A549 (cell line): ENCODE data around the gene COL11A2. TPM values are rescaled to one million over a fixed set of nuclear protein-coding genes. Genes with fewer than 3 reads are reported as not detected.

ENCODE experiments used
- ATAC-seq, 2 experiments: fragments of 200-7000 bp in 1 of 2; fragments of >200 bp in 1 of 2; cut with Nextera tagmentation in 1 of 2; cut with Tn5 transposase in 1 of 2; 3 replicates each; pipeline versions ENCODE4 v1.8.0 to v1.9.1; 2018 to 2020; ENCODE audit warnings: mild to moderate bottlenecking in 1 of 2, moderate library complexity in 1 of 2
- CTCF ChIA-PET: fragments of 300-600 bp; sonication (Branson Sonifier 250); formaldehyde crosslinking; extraction: SDS; loops from one replicate; lab custom pipeline; 2021; ENCODE audit warnings: antibody characterized with exemption, inconsistent platforms; lab: Yijun Ruan, JAX
- POLR2A ChIA-PET: fragments of 350-600 bp; formaldehyde crosslinking; extraction: SDS; loops from one replicate; lab custom pipeline; 2021; ENCODE audit warnings: antibody characterized with exemption, inconsistent platforms; lab: Yijun Ruan, JAX
- DNase-seq, 2 experiments: peaks; one replicate each; pipeline versions ENCODE4 v3.0.0 to v3.0.0-alpha.2; 2011 to 2016; ENCODE audit warnings: low read depth in 1 of 2, low spot score in 1 of 2
- FAIRE-seq: peaks from 2 replicates; lab custom pipeline; 2011; peaks lifted over from hg19 to GRCh38; lab: Jason Lieb, UNC
- H3K27ac ChIP-seq, 2 experiments: fragments of >200 bp; sonication (Bioruptor Twin); formaldehyde crosslinking; 3 replicates each; pipeline ENCODE4 v1.5.1; 2016 to 2017
- H3K4me1 ChIP-seq: fragments of >200 bp; sonication (Bioruptor Twin); formaldehyde crosslinking; 3 replicates; pipeline ENCODE4 v1.6.1; 2016
- H3K4me2 ChIP-seq: fragments of >200 bp; sonication (Bioruptor Twin); formaldehyde crosslinking; 3 replicates; pipeline ENCODE4 v1.6.1; 2016
- H3K4me3 ChIP-seq: fragments of >200 bp; sonication (Bioruptor Twin); formaldehyde crosslinking; 3 replicates; pipeline ENCODE4 v1.5.1; 2016
- H3K9me3 ChIP-seq: fragments of >200 bp; sonication (Bioruptor Twin); formaldehyde crosslinking; 3 replicates; pipeline ENCODE4 v1.6.1; 2016
- ATOH8 ChIP-seq: fragments of 250-450 bp; sonication (Bioruptor Pico); IDR thresholded peaks from 2 replicates; pipeline ENCODE4 v1.5.0; 2020; ENCODE audit warnings: low read depth, mild to moderate bottlenecking, moderate library complexity
- BCL3 ChIP-seq: fragments of >200 bp; sonication (Bioruptor Twin); formaldehyde crosslinking; IDR thresholded peaks from 3 replicates; pipeline ENCODE4 v1.6.1; 2016
- BHLHE40 ChIP-seq: IDR thresholded peaks from 2 replicates; pipeline ENCODE4 v1.6.1; 2012; ENCODE audit warnings: low read depth, low read length, inconsistent platforms
- CHD2 ChIP-seq: fragments of 150-350 bp; IDR thresholded peaks from 2 replicates; pipeline ENCODE4 v1.6.1; 2014; ENCODE audit warnings: low read length; ENCODE audit not compliant: partially characterized antibody
- ESRRA ChIP-seq: fragments of 150-350 bp; IDR thresholded peaks from 2 replicates; pipeline ENCODE4 v1.6.1; 2014; ENCODE audit warnings: mild to moderate bottlenecking, low read length, borderline replicate concordance
- GATA3 ChIP-seq: IDR thresholded peaks from 2 replicates; pipeline ENCODE4 v1.6.1; 2012; ENCODE audit warnings: borderline replicate concordance
- HDAC2 ChIP-seq: fragments of 200-600 bp; sonication (generic); IDR thresholded peaks from 2 replicates; pipeline ENCODE4 v1.6.1; 2016
- HEYL ChIP-seq: fragments of 250-450 bp; sonication (Bioruptor Pico); IDR thresholded peaks from 2 replicates; pipeline ENCODE4 v1.8.0; 2021; ENCODE audit warnings: mild to moderate bottlenecking, moderate library complexity
- JUN ChIP-seq, 2 experiments: fragments of >200 bp; sonication (Bioruptor Twin); formaldehyde crosslinking; IDR thresholded peaks; 2 replicates in 1 of 2; 3 replicates in 1 of 2; pipeline ENCODE4 v1.6.1; 2016 to 2017
- NFE2L2 ChIP-seq: fragments of 150-350 bp; conservative IDR thresholded peaks from 2 replicates; pipeline ENCODE4 v1.6.1; 2014; ENCODE audit warnings: low read length
- RAD21 ChIP-seq, 2 experiments: fragments of >200 bp in 1 of 2; sonication (Bioruptor Twin) in 1 of 2; formaldehyde crosslinking in 1 of 2; IDR thresholded peaks in 1 of 2; conservative IDR thresholded peaks in 1 of 2; 2 replicates in 1 of 2; 3 replicates in 1 of 2; pipeline ENCODE4 v1.6.1; 2012 to 2018; ENCODE audit warnings: inconsistent platforms in 1 of 2
- SMC3 ChIP-seq: fragments of >200 bp; sonication (Bioruptor Twin); formaldehyde crosslinking; IDR thresholded peaks from 3 replicates; pipeline ENCODE4 v1.6.1; 2018; ENCODE audit warnings: inconsistent platforms
- TP53 ChIP-seq: fragments of 250-450 bp; sonication (Bioruptor Pico); IDR thresholded peaks from 2 replicates; pipeline ENCODE4 v1.5.0; 2021; ENCODE audit warnings: mild to moderate bottlenecking, moderate library complexity
- ZFP36 ChIP-seq: fragments of 450-650 bp; IDR thresholded peaks from 2 replicates; pipeline ENCODE4 v1.6.1; 2014; ENCODE audit warnings: borderline replicate concordance; ENCODE audit not compliant: partially characterized antibody
- WGBS: methylation state at CpG from one replicate; pipeline ENCODE4 v1.1.6; 2017; ENCODE audit errors: missing lambda C conversion rate; 5-methylcytosine and 5-hydroxymethylcytosine counted together
- polyA plus RNA-seq, 4 experiments: library from polyadenylated mRNA; depleted of rRNA in 3 of 4; stranded (reverse); fragments of >200 nt; fragmentation: RNase III in 1 of 4; extraction: RNeasy Plus Mini Kit Qiagen cat#74134 plus additional on column Dnase treatment in 1 of 4; gene quantifications; 2 replicates in 3 of 4; 3 replicates in 1 of 4; pipeline ENCODE4 v1.2.3, GENCODE V29; 2011 to 2017
- TF ChIP-seq, protein P1 (sequence below): fragments of 150-350 bp; IDR thresholded peaks from 2 replicates; pipeline ENCODE4 v1.6.1; 2014; ENCODE audit warnings: low read depth, mild to moderate bottlenecking, low read length
- TF ChIP-seq, protein P2 (sequence below): fragments of >200 bp; sonication (Bioruptor Twin); formaldehyde crosslinking; IDR thresholded peaks from 3 replicates; pipeline ENCODE4 v1.5.1; 2016

Gene COL11A2
- polyA plus RNA-seq, 2 of the 4 experiments (the other 2 are of a cell fraction), result 0.66 to 1.3 TPM

- TF ChIP-seq HDAC2, result no peak
- TF ChIP-seq, protein P1, sequence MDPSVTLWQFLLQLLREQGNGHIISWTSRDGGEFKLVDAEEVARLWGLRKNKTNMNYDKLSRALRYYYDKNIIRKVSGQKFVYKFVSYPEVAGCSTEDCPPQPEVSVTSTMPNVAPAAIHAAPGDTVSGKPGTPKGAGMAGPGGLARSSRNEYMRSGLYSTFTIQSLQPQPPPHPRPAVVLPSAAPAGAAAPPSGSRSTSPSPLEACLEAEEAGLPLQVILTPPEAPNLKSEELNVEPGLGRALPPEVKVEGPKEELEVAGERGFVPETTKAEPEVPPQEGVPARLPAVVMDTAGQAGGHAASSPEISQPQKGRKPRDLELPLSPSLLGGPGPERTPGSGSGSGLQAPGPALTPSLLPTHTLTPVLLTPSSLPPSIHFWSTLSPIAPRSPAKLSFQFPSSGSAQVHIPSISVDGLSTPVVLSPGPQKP, result no peak
- no peak for TF ChIP-seq HEYL (CRISPR knock-in tag)
- no peak for TF ChIP-seq CHD2
- no peak for TF ChIP-seq ATOH8
- TF ChIP-seq NFE2L2, result no peak
- TF ChIP-seq TP53 (CRISPR knock-in tag), result no peak
- TF ChIP-seq BHLHE40, result no peak
- TF ChIP-seq BCL3, result no peak
- no peak for TF ChIP-seq GATA3
- no peak for TF ChIP-seq ESRRA
- TF ChIP-seq ZFP36, result no peak
- no peak for TF ChIP-seq JUN (IDR thresholded peaks at IDR 0.05)
- H3K4me2 ChIP-seq, result no peak overlapping the region
- FAIRE-seq (no peak), DNase-seq (no peak), ATAC-seq (no peak)
- H3K4me1 ChIP-seq, result no peaks in the 10 kb centered on the region
- ChIA-PET POLR2A (no interaction called here), CTCF (interaction anchor here (0.5 to 3.9 kb wide), 14 partner anchors 12 to 288 kb away, joined by 3 to 27 read pairs (median 8); partner anchors contain the start of gene HLA-DMA)
- H3K9me3 ChIP-seq, result no peaks in the 10 kb centered on the region
- WGBS, result 33% methylated on average over 10 of the region's 11 CpGs
- no peak overlapping the region for H3K4me3 ChIP-seq
- H3K27ac ChIP-seq, result no peak overlapping the region
Observed at GRCh38 chr6:33173535-33174180, 18.6 kb downstream of the COL11A2 start.

DNA sequence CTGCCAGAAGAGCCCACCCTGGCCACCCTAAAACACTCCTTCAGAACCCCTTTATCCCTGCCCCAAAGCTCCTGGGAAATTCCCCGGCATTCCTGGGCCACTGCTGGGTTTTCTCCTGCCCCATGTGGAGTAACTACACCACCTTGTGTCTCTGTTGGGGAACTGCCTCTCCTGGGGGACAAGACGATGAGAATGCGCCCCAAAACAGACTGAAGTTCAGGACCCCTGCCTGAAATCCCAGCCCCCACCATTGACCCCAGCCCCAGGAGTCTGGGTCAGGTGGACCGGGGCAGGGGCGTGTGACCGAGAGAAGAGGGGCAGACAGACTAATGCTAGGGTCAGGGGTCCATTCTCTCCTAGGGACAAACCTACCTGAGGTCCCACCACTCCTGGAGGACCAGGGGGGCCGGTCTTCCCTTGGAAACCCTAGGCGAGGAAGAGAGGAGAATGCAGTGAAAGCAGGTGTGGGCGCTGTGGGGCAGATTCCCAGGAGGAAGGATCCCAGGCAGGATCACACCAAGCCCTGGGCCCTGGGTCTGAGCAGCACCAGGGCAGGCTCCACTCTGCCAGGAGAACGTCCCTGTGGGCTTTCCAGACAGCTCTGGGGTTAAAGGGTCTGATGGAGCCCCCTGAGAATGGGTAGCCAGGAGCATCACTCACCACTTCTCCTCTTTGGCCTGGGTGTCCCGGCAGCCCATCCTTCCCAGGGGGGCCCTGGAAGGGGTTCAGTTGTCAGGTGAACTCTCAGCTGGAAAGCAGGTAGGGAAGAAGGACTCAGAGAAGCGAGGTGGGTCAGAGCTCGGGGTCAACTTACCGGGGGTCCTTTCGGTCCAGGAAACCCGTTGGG is 19.4 kb downstream of the COL11A2 start:
- POLR2A ChIA-PET, result no interaction called here
- TF ChIP-seq RAD21 (conservative IDR thresholded peaks at IDR 0.05 in 1 of 2, IDR thresholded peaks at IDR 0.05 in 1 of 2), result peak; percentile 66 to 75
- peak; percentile 38; the same call in 1 of the 3 replicates for TF ChIP-seq SMC3
- TF ChIP-seq, protein P2, sequence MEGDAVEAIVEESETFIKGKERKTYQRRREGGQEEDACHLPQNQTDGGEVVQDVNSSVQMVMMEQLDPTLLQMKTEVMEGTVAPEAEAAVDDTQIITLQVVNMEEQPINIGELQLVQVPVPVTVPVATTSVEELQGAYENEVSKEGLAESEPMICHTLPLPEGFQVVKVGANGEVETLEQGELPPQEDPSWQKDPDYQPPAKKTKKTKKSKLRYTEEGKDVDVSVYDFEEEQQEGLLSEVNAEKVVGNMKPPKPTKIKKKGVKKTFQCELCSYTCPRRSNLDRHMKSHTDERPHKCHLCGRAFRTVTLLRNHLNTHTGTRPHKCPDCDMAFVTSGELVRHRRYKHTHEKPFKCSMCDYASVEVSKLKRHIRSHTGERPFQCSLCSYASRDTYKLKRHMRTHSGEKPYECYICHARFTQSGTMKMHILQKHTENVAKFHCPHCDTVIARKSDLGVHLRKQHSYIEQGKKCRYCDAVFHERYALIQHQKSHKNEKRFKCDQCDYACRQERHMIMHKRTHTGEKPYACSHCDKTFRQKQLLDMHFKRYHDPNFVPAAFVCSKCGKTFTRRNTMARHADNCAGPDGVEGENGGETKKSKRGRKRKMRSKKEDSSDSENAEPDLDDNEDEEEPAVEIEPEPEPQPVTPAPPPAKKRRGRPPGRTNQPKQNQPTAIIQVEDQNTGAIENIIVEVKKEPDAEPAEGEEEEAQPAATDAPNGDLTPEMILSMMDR, result peak; percentile 45
- TF ChIP-seq, protein P1, result no peak
- TF ChIP-seq, all 56 proteins: peak for 3
- Histone ChIP-seq H3K9me3 (no peaks in the 10 kb centered on the region), H3K4me1 (no peaks in the 10 kb centered on the region), H3K4me2 (no peak overlapping the region), H3K4me3 (no peak overlapping the region), H3K27ac (peak overlapping the region in 1 of 2 experiments; percentile 64; a peak in 1 of 6 replicates)
- CTCF ChIA-PET, result interaction anchor here (0.6 to 3.9 kb wide), 35 partner anchors 9 to 758 kb away, joined by 3 to 27 read pairs (median 5); partner anchors contain the start of gene HLA-DMA
- 11% methylated on average over 7 of the region's 16 CpGs for WGBS
- FAIRE-seq (no peak), DNase-seq (peak; percentile 36 to 69), ATAC-seq (peak; percentile 66 to 78; a peak in 5 of 6 replicates)
